GM21447 (cell line): ENCODE data around the gene MZF1.
A peak's percentile ranks its signal among the peaks of the same experiment; 100 is the strongest.

ENCODE experiments used
- ATAC-seq: cut with Tn5 transposase; IDR thresholded peaks from one replicate; pipeline ENCODE4 v1.9.1; 2021; ENCODE audit not compliant: unreplicated experiment

The MZF1 gene

GRCh38 chr19:58515259-58515658, 57.9 kb downstream of the MZF1 start:
- no peak for ATAC-seq

GRCh38 chr19:58514564-58515022, 58.5 kb downstream of the MZF1 start:
- no peak for ATAC-seq

DNA sequence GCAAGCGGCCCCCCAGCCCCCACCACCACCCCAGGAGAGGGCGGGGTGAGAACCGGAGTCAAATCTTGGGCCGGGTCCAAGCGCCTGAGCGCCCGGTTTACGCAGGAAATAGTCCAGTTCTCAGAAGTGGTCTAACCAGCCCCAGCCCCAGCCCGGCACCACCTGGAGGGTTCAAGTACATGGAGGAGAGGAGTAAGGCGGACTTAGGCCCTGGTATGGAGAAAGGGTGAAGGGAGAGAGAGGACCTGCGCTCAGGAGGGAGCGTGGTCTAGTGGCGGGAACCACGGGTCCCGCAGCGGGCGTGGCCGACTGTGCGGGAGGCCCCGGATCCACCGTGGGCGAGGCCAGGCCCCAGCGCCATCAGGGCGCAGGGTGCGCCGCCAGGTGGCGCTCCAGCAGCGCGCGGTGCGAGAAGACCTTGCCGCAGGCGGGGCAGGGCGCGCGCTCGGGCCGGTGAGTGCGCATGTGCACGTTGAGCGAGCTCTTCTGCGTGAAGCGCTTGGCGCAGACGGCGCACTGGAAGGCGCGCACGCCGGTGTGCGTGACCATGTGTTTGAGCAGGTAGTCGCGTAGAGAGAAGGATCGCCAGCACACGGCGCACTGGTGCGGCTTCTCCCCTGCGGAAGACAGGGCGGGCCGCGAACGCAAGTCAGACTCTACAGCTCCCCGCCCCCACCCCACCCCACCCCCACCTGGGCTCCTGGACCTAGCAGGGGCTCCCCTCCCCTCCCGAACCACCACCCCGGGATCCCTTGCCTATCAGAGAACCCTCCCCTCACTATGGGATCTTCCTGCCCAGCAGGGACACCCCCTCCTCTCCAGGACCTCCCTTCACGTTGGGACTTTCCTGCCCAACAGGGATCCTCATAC, 59.2 kb downstream of the MZF1 start:
- ATAC-seq: peak; percentile 64

DNA sequence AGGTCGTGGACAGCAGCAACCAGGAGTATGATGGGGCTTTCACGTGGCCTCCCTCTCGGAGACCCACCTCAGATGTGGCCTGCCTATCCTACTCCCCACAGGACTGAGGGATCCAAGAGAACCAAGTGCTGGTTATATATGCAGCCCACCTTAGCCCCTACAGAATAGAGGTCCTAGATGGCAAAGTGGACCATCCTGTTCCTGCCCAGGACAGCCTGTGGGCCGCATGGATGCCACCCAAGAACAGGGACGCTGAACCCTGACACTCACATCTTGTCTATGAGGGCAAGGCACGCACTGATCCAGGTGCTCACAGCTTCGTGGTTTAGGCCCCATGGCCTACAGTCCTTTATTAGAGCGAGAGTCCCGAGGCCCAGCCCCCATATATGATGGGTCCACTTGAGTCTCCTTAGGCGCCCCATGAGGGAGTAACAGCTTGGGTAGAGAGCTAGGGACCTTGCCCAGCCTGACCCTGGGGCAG, 59.9 kb downstream of the MZF1 start:
- ATAC-seq: no peak
